K562 (cell line): ENCODE data around the gene DDX46. TPM values are rescaled to one million over a fixed set of nuclear protein-coding genes. Genes with fewer than 3 reads are reported as not detected.

Source experiments
- CEBPG ChIP-seq, 3 experiments: fragments of 200-800 bp in 1 of 3; sonication (Bioruptor generic) in 1 of 3; sonication (generic) in 1 of 3; formaldehyde crosslinking in 1 of 3; IDR thresholded peaks in 2 of 3; conservative IDR thresholded peaks in 1 of 3; 2 replicates each; pipeline versions ENCODE4 v1.6.1 to v1.8.0; 2016 to 2022; ENCODE audit warnings: missing compliant biosample characterization in 2 of 3, missing genetic modification characterization in 2 of 3, mild to moderate bottlenecking in 1 of 3, missing genetic modification reagents in 1 of 3
- FOXJ2 ChIP-seq: fragments of 200-800 bp; sonication (Bioruptor generic); IDR thresholded peaks from 2 replicates; pipeline ENCODE4 v1.6.1; 2016; ENCODE audit warnings: missing genetic modification characterization, missing compliant biosample characterization
- MNT ChIP-seq, 2 experiments: fragments of 450-650 bp; conservative IDR thresholded peaks; 2 replicates each; pipeline ENCODE4 v1.6.1; 2017; ENCODE audit warnings: mild to moderate bottlenecking in 2 of 2, moderate library complexity in 2 of 2
- PHB ChIP-seq: fragments of 250-450 bp; sonication (Bioruptor Pico); IDR thresholded peaks from 2 replicates; pipeline ENCODE4 v1.5.0; 2021
- RBM14 ChIP-seq: fragments of 200-400 bp; formaldehyde crosslinking; IDR thresholded peaks from 2 replicates; pipeline ENCODE4 v1.6.1; 2018; ENCODE audit warnings: low read depth, mild to moderate bottlenecking, low read length, moderate library complexity, borderline replicate concordance; ENCODE audit not compliant: insufficient read depth
- RREB1 ChIP-seq: fragments of 250-450 bp; sonication (Bioruptor Pico); IDR thresholded peaks from 2 replicates; pipeline ENCODE4 v1.4.0; 2020
- SNRNP70 ChIP-seq: fragments of 200-400 bp; formaldehyde crosslinking; optimal IDR thresholded peaks from 2 replicates; pipeline ENCODE3; 2017; ENCODE audit warnings: low read depth, low read length
- SRSF1 ChIP-seq: fragments of 200-400 bp; formaldehyde crosslinking; IDR thresholded peaks from 2 replicates; pipeline ENCODE4 v1.6.1; 2017; ENCODE audit warnings: mild to moderate bottlenecking, low read depth, low read length, moderate library complexity
- TBL1XR1 ChIP-seq, 2 experiments: IDR thresholded peaks; 2 replicates each; pipeline ENCODE4 v1.6.1; 2012; ENCODE audit warnings: improper control_type of control experiment in 2 of 2, low read length in 2 of 2, mild to moderate bottlenecking in 1 of 2
- ZNF134 ChIP-seq: fragments of 250-450 bp; sonication (Bioruptor Pico); conservative IDR thresholded peaks from 2 replicates; pipeline ENCODE4 v1.4.0; 2020
- ZNF24 ChIP-seq: fragments of 450-650 bp; IDR thresholded peaks from 2 replicates; pipeline ENCODE4 v1.6.1; 2016
- polyA plus RNA-seq, 8 experiments: library from polyadenylated mRNA; depleted of rRNA in 4 of 8; stranded (reverse) in 5 of 8; unstranded in 3 of 8; fragments of >200 nt; fragmentation: Nextera tagmentation in 2 of 8; fragmentation: Illumina TruSeq in 1 of 8; extraction: Ambion mirVana in 2 of 8; extraction: Trizol in 1 of 8; gene quantifications; 2 replicates each; pipeline versions ENCODE4 v1.2.1 to v1.2.3, GENCODE V29; 2011 to 2014; ENCODE audit warnings: inconsistent platforms in 1 of 8, missing spikeins in 1 of 8
- total RNA-seq, 7 experiments: library from RNA; depleted of rRNA in 6 of 7; stranded (reverse); fragments of >200 nt in 6 of 7; fragmentation: Illumina TruSeq in 2 of 7; extraction: Trizol in 2 of 7; gene quantifications; 2 replicates each; pipeline versions ENCODE4 v1.2.1 to v1.2.3, GENCODE V29; 2011 to 2021; ENCODE audit warnings: low replicate concordance in 1 of 7
- TF ChIP-seq, protein P1 (sequence below): sonication (generic); formaldehyde crosslinking; IDR thresholded peaks from 2 replicates; pipeline ENCODE4 v1.8.0; 2023; ENCODE audit warnings: mild to moderate bottlenecking, missing genetic modification reagents
- TF ChIP-seq, protein P2 (sequence below): fragments of 250-450 bp; sonication (Bioruptor Pico); IDR thresholded peaks from 2 replicates; pipeline ENCODE4 v1.5.0; 2021

DDX46 gene
- total and polyA plus RNA-seq, 9 of the 15 experiments (the other 6 are each of a cell fraction or from before 2014, with no cell fraction given), result 26.2 to 99.0 (median 76.4) TPM

DNA sequence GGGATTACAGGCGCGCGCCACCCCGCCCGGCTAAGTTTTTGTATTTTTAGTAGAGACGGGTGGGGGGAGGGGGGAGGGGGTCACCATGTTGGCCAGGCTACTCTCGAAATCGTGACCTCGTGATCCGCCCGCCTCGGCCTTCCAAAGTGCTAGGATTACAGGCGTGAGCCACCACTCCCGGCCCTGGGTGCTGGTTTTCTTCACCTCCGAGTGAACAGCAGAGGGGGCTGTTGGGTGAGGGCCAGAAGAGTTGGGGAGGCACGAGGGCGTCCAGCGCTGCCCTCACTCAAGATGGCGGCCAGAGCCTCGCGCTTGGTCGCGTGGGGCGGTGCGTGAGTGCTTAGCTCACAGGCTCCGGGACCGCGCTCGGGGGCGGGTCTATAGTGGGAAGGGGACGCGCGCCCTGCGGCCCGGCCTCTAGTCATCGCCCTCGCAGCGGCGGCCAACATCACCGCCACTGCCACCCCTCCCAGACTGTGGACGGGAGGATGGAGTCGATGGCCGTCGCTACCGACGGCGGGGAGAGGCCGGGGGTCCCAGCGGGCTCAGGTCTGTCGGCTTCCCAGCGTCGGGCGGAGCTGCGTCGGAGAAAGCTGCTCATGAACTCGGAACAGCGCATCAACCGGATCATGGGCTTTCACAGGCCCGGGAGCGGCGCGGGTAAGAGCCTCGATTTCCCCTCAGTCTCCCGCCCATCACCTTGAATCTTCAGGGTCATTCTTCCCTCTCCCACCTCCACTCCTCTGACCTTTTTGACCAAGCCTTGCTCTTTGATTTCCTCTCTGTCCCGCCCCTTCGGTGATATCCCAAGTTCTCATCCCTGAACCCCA, 20.2 kb upstream of the DDX46 start, which contains the start of gene CAMLG (continued):
- TF ChIP-seq RREB1 (CRISPR knock-in tag) (peak; percentile 61), TBL1XR1 (IDR thresholded peaks at IDR 0.05; ENCODE audit: low read length in 2 of 2) (peak in 1 of 2 experiments; percentile 54; a peak in 1 of 4 replicates), ZNF24 (no peak; the same call in 1 of the 2 replicates), PHB (CRISPR knock-in tag) (no peak), SRSF1 (no peak), MNT (conservative IDR thresholded peaks at IDR 0.05) (peak; percentile 94 to 97), CEBPG (CRISPR knock-in tag; IDR thresholded peaks at IDR 0.05) (no peak), CEBPG (tag; conservative IDR thresholded peaks at IDR 0.05 in 1 of 2, IDR thresholded peaks at IDR 0.05 in 1 of 2) (no peak), SNRNP70 (no peak), ZNF134 (CRISPR knock-in tag) (0 out of 2 replicates have a peak, but pooled peaks have one; percentile 41), FOXJ2 (peak; percentile 65; the same call in 1 of the 2 replicates), RBM14 (no peak)
- TF ChIP-seq, protein P1, sequence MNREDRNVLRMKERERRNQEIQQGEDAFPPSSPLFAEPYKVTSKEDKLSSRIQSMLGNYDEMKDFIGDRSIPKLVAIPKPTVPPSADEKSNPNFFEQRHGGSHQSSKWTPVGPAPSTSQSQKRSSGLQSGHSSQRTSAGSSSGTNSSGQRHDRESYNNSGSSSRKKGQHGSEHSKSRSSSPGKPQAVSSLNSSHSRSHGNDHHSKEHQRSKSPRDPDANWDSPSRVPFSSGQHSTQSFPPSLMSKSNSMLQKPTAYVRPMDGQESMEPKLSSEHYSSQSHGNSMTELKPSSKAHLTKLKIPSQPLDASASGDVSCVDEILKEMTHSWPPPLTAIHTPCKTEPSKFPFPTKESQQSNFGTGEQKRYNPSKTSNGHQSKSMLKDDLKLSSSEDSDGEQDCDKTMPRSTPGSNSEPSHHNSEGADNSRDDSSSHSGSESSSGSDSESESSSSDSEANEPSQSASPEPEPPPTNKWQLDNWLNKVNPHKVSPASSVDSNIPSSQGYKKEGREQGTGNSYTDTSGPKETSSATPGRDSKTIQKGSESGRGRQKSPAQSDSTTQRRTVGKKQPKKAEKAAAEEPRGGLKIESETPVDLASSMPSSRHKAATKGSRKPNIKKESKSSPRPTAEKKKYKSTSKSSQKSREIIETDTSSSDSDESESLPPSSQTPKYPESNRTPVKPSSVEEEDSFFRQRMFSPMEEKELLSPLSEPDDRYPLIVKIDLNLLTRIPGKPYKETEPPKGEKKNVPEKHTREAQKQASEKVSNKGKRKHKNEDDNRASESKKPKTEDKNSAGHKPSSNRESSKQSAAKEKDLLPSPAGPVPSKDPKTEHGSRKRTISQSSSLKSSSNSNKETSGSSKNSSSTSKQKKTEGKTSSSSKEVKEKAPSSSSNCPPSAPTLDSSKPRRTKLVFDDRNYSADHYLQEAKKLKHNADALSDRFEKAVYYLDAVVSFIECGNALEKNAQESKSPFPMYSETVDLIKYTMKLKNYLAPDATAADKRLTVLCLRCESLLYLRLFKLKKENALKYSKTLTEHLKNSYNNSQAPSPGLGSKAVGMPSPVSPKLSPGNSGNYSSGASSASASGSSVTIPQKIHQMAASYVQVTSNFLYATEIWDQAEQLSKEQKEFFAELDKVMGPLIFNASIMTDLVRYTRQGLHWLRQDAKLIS, result peak; percentile 74; the same call in 1 of the 2 replicates
- TF ChIP-seq, protein P2, sequence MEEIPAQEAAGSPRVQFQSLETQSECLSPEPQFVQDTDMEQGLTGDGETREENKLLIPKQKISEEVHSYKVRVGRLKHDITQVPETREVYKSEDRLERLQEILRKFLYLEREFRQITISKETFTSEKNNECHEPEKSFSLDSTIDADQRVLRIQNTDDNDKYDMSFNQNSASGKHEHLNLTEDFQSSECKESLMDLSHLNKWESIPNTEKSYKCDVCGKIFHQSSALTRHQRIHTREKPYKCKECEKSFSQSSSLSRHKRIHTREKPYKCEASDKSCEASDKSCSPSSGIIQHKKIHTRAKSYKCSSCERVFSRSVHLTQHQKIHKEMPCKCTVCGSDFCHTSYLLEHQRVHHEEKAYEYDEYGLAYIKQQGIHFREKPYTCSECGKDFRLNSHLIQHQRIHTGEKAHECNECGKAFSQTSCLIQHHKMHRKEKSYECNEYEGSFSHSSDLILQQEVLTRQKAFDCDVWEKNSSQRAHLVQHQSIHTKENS, result no peak
